RPMI7951 (cell line): ENCODE results near the gene UNC45B. TPM values are rescaled to one million over a fixed set of nuclear protein-coding genes. Genes with fewer than 3 reads are reported as not detected.
"Not testable (repeated sequence)": the region's sequence is repeated elsewhere in the genome, so short reads cannot be mapped to it uniquely, and the experiment has no call there.

Experiments used
- DNase-seq: peaks from one replicate; pipeline ENCODE4 v3.0.0-alpha.2; 2012; ENCODE audit warnings: low read depth
- total RNA-seq: library from RNA; depleted of rRNA; stranded (reverse); fragments of >200 nt; shearing (Covaris generic); gene quantifications from 2 replicates; pipeline ENCODE4 v1.2.3, GENCODE V29; 2014

UNC45B gene
- total RNA-seq, 1 experiment from 2014 or later: not detected

DNA sequence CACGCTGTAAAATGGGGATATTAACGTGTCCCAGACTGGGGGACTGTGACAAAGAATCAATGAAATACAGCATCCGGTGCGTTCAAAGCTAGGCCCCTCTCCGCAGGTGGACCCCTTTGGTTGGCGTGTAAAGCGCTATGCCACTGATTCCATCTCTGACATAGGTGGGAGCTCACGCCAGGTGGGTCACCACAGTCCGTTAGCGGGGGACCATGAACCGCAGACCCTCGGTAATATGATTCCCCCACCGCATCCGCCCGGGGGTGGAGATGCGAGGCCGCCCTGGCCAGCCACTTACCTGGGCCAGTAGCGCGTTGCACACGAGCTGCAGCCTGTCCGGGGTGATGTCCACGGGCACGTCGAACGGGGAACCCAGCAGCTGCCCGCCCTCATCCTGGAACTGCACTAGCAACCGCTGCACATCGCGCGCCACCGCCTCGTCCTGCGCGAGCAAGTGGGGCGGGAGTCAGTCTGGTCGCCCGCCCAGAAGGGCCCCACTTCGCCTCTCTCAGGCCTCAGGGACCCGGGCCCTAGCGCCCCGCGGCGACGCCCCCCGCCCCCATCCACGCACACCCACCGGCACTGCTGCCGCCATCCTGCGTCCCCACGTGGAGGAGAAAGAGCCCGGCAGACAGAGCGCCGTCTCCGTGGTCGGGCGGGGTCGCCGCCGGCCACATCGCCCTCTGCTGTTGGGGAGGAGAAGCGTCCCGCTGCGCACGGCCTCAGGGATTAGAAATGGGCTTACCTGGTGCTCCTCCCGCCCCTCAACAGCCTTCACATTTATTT is 5.7 kb upstream of the UNC45B start, which contains the start of gene NLE1:
Gene NLE1, minus strand, starts transcription at position 623 of the 786 bp plus-strand sequence. Its CDS starts 28 bp downstream, at position 595.
- DNase-seq: peak; percentile 78

DNA sequence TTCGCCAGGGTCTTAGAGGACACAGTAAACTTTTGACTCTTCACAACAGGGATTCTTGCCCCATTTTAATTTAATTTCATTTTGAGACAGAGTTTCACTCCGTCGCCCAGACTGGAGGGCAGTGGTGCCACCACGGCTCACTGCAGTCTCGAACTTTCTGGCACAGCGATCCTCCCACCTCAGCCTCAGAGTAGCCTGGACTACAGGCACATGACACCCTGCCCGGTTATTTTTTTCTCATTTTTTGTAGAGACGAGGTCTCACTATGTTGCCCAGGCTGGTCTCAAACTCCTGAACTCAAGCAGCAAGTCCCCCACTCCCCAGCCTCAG is 5.2 kb upstream of the UNC45B start:
- no peak for DNase-seq

DNA sequence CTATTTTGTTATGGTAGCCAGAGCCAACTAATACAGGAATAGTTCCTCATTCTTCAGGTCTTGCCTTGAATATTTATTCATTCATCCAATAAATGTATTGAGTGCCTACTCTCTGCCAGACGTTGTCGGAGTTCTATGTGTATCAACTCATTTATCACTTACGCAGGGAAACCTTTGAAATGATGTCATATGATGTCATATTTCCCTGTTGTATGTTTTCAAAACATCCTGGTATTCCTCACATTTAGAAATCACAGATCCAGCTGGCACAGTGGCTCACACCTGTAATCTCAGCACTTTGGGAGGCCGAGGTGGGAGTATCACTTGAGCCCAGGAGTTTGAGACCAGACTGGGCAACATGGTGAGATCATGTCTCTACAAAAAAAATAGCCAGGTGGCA is 2.8 kb upstream of the UNC45B start:
- DNase-seq: no peak

DNA sequence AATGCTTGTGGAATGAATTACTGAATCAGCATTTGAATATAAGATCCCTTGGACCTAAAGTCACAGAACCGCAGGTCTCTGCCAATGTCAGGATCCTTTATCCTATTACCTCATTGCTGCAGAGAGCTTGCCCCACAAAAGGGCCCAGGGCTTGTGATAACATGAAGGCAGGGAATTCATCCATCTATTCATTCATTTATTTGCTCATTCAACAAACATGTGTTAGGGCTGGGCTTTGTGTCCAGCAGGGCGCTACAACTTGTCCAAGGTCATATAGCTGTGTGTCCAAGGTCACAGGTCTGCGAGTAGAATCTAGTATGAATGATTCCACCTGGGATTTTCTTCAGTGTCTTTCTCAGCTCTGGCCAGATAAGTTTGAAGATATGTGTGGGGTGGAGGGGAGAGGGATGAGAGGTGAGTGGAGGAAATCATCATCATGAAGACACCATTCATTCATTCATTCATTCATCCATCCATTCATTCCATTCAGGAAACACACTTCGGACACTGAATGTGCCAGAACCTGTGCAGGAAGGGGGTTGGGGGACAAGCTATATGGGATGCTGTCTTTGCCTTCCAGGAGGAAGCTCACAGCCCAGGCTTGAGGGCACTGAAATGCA is 1.3 kb upstream of the UNC45B start:
- no peak for DNase-seq

DNA sequence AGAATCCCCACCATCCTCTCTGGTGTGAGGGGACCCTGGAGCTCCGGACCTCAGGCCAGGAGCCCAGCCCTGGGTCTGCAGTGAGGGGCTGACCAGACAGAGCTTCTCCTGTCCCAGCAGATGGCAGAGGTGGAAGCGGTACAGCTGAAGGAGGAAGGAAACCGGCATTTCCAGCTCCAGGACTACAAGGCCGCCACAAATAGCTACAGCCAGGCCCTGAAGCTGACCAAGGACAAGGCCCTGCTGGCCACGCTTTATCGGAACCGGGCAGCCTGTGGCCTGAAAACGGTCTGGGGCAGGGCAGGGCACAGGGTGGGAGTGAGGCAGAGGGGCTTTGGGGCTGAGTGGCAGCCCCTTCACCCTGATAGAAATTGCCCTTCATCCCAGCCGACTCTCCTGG is 527 bp downstream of the UNC45B start:
- no peak for DNase-seq

DNA sequence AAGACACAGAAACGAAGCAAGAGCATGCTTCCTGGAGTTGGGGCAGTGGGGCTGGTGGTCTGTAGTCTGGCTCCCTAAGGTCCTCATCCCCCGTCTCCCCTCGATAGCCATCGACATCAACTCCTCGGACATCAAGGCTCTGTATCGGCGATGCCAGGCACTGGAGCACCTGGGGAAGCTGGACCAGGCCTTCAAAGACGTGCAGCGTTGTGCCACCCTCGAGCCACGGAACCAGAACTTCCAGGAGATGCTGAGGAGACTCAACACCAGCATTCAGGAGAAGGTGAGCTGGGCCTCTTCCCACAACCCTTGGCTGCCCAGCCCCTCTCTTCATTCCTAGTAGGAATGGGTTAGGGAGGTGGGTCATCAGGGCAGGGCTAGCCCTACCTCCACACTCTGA is 2.3 kb downstream of the UNC45B start:
- DNase-seq: no peak

DNA sequence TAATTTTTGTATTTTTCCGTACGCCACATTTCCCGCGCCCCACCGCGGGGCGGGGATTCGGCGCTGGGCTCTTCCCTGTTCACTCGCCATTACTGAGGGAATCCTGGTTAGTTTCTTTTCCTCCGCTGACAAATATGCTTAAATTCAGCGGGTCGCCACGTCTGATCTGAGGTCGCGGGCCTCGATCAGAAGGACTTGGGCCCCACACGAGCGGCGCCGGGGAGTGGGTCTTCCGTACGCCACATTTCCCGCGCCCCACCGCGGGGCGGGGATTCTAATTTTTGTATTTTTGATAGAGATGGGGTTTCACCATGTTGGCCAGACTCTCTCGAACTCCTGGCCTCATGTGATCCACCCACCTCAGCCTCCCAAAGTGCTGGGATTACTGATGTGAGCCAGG is 3.5 kb downstream of the UNC45B start:
- DNase-seq: not testable (repeated sequence)

DNA sequence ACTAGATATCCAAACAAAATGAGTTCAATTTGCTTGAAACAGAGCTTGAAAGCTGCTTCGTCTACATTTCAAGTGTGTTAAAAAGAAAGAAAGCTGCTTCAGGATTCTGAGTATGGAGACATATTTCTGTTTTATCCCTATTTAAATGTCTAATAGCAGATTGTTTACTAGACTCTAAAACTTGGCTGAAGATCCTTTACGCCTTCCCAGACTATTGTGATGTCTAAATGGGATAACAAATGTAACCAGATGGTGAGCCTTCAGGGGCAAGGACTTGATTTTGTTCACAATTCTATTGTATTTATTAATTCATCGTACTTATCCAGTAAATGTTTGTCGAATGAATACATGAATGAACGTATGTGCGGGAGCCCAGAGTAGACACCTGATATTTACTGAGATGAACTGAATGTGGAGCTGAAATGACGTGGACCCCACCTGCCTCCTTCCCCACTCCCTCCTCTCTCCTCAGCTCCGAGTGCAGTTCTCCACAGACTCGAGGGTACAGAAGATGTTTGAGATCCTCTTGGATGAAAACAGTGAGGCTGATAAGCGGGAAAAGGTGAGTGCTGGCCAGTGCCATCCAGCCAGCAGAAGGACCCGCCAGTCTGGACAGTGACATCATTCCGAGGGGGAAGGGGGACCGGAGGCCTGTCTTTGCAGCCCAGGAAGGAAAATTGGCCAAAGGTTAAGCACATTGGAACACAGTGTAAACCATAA is 5.0 kb downstream of the UNC45B start:
- no peak for DNase-seq

DNA sequence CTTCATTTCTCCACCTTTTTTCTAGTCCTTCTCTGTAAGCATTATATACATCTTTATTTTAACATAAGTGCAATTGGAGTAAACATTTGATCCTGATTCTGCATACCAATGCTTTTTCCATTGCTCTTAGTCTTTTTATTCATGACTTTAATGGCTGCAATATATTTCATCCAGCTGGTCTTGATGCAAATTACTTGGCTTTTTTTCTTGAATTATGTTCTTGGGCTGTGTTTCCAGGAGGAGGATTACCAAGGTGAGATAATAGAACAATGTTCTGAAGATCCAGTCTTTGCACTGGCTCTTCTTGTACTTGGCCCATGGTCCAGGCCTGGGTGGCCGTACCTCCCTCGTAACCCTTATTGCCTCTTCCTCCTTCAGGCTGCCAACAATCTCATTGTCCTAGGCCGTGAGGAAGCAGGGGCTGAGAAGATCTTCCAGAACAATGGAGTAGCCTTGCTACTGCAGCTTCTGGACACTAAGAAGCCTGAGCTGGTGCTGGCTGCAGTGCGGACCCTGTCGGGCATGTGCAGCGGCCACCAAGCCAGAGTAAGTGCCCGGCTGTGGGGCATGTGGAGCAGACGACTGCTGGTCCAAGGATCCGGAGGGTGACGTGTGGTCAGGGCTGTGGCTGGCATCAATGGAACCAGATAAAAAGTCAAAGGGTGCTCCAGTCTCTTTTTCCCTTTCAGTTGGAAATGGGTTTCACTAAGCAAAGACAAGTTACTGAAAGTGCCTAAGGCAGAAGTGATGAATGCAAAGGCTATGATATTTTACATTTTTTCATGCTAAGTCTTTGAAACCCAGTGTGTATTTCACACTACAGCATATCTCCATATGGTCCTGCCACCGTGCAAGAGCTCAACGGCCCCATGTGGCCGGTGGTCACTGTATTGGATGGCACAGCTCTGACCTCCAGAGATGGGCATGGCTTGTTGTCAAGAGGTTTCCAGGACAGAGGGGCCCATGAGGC is 6.9 kb downstream of the UNC45B start:
- DNase-seq: no peak

DNA sequence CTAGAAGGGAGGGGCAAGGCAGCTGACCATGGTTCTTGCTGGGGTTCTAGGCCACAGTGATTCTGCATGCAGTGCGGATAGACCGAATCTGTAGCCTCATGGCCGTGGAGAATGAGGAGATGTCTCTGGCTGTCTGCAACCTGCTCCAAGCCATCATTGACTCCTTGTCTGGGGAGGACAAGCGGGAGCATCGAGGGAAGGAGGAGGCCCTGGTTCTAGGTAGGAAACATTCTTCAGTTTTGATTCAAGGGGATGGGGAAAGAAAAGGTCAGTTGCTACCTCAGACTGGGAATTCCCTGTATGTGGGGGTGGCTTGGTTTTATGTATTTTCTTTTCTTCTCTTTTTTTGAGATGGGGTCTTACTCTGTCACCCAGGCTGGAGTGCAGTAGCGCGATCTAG is 7.6 kb downstream of the UNC45B start:
- no peak for DNase-seq

DNA sequence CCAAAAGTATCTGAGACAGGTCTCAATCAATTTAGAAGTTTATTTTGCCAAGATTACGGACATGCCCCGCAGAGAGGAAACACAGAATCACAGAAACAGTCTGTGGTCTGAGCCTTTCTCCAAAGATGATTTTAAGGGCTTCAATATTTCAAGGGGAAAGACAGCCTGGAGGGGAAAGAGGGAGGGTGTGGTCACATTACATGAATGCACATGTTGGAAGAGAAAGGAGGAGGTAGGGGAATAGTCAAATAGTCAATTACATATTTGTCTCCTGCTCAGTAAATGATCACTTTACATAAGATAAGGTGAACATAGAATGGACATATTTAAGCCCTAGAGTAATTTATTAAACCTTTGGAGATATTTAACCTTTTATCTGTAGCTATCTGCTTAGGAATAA is 12.3 kb downstream of the UNC45B start:
- DNase-seq: no peak

DNA sequence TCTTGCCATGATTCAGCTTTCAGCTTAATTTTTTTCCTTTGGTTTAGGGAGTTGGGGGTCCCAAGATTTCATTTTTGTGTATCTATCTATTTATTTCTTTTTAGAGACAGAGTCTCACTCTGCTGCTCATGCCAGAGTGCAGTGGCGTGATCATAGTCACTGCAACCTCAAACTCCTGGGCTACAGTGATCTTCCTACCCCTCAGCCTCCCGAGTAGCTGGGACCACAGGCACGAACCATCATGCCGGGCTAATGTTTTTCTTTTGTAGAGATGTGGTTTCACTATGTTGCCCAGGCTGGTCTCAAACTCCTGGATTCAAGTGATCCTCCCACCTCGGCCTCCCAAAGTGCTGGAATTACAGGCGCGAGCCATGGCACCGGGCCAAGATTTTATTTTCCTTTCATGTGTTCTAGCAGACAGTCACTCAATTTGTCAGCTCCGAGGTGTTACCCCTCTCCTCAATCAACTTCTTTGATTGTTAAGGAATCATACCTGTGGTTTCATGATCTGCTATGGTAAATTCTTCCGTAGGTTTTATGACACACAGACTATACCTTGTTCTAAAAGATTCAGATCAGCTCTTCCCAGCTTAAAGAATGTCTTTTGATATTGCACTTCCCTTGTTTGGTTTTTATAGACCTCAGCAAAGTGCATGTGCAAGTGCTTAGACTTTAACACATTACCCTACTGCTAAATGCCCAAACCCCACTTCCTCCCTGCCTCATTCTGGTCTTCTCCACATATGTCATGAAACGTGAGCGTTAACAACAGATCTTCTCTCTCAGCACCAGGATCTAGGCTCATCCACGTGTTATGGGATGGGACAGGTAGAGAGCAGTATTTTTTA is 13.0 kb downstream of the UNC45B start:
- DNase-seq: no peak

DNA sequence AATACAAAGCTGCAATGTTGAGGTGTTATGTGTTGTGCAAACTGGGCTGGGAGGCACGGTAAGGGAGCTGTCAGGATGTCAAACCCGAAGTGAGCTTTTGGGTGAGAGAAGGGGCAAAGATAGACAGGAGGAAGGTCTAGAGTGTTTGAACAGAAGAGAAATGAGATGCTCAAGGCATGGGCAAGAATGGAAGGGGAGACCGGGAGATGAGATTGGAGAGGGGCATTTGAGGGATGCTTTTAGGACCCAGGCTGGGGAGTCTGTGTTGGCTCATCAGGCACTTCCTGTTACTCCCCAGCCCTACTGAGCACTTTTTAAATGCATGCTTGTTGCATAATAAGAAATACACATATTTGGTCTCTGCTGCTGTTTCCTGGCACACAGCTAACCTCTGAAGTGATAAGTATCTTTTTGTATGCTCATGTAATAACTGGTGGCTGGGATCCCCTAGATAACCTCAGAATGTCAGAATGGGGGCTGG is 13.7 kb downstream of the UNC45B start:
- no peak for DNase-seq

DNA sequence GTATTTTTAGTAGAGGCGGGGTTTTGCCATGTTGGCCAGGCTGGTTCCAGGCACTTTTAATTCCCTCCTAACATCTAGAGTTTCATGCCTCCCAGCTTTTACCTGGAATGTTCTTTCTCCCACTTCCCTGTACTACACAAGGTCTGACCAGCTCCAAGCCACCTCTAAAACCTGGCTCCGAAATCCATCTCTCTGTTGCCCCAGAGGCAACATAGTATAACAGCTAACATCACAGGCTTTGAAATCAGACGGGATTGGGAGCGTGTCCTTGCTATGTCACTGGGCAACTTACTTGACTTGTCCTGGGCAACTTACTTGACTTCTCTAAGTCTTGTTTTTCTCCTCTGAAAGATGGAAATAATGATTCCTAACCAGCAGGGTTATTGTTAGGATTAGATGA is 15.1 kb downstream of the UNC45B start:
- no peak for DNase-seq

DNA sequence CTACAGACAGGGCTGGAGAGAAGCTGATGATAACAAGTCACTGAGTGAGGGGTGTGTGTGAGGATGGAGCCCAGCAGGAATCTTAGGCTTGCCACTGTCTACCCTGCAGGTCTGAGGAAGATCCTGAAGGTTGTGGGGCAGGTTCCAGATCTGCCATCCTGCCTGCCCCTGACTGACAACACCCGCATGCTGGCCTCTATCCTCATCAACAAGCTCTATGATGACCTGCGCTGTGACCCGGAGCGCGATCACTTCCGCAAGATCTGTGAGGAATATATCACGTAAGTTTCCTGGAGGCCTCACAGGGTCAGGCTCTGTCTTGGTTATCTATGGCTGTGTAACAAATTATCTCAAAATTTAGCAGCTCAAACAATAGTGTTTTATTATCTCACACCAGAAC is 16.3 kb downstream of the UNC45B start:
- no peak for DNase-seq

DNA sequence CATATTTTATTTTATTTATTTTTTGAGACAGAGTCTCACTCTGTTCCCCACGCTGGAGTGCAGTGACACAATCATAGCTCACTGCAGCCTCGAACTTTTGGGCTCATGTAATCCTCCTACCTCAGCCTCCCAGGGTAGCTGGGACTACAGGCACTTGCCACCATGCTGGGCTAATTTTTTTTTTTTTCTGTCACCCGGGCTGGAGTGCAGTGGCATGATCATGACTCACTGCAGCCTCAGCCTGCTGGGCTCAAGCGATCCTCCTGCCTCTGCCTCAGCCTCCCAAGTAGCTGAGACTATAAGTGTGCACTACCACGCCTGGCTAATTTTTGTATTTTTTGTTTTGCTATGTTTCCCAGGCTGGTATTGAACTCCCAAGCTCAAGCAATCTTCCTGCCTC is 17.1 kb downstream of the UNC45B start:
- DNase-seq: no peak

DNA sequence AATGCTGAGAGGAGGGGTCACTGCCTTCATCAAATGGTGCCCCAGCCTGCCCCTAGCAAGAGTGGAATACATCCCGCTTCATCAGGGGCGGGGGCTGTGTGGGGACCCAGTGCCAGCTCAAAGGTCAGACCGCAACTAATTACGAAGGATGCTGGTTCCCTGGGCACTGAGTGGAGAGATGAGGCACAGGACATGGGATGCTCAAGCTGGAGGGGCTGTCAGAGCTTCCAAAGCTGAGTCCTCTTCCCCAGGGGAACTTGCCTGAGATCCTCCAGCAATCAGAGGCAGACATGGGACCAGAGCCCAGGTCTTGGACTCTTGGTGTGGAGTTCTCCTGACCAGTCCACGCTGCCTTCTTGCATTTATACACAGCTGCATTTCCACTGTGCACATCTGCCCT is 18.9 kb downstream of the UNC45B start:
- no peak for DNase-seq

DNA sequence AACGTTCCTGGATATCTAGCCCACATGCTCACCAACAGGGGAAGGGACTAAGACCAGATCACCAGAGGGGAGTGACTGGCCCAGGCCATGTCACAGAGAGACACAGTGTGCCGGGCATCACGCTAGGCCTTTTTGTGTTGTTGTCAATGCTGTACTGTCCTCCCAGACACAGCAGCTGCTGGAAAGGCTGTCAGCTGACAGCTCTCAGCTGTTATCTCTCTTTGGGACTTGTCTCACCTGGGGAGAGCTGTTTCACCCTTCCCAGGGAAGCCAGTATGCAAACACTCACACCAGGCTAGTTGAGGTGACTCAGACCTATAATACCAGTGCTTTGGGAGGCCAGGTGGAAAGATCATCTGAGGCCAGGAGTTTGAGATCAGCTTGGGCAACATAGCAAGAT is 19.4 kb downstream of the UNC45B start:
- DNase-seq: no peak

DNA sequence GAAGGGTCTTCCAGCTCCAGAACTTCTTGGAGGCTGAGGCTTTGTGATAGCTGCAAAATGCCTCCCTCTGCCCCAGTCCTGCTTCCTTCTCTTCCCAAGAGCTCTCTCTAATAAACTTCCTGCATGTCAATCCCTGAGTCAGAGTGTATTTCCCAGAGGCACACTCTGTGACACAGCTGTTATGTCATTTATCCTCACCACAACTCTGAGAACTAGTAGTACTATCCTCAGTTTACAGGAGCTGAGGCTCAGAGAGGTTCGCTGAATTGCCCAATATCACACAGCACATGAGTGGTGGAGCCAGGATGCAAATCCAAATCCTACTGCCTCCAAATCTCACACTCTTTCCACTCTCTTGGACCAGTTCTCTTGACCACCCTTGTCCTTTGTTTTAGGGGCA is 20.0 kb downstream of the UNC45B start:
- peak; percentile 27 for DNase-seq

DNA sequence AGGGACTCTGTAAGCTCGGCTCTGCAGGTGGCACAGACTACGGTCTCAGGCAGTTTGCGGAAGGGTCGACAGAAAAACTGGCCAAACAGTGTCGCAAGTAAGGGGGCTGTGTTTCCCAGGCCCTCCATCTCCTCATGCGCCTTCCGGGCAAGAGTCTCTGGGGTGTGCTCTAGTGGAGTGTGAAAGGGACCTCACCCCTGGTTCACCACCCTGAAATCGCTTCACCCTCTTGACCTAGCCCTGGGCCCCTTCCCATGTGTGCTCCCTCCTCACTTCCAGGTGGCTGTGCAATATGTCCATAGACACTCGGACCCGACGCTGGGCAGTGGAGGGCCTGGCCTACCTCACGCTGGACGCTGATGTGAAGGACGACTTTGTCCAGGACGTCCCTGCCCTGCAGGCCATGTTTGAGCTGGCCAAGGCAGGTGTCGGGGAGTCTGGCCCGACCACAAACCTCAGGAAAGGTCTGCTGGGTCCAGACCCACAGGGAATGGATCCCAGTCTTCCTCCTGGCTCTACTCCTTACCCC is 22.3 kb downstream of the UNC45B start:
- no peak for DNase-seq
